BLaER1 (cell line): ENCODE results near the gene TMA7.

Experiments used
- H3K27ac ChIP-seq: shearing (Covaris generic); formaldehyde crosslinking; 2 replicates; pipeline ENCODE4 v1.8.1; 2022
- H3K27me3 ChIP-seq: shearing (Covaris generic); formaldehyde crosslinking; 2 replicates; pipeline ENCODE4 v1.8.1; 2022
- H3K36me3 ChIP-seq: shearing (Covaris generic); formaldehyde crosslinking; 2 replicates; pipeline ENCODE4 v1.8.1; 2022
- H3K4me1 ChIP-seq: shearing (Covaris generic); formaldehyde crosslinking; 2 replicates; pipeline ENCODE4 v1.8.1; 2022
- H3K4me2 ChIP-seq: shearing (Covaris generic); formaldehyde crosslinking; 2 replicates; pipeline ENCODE4 v1.8.1; 2022
- H3K4me3 ChIP-seq: shearing (Covaris generic); formaldehyde crosslinking; 2 replicates; pipeline ENCODE4 v1.8.1; 2022
- H3K9ac ChIP-seq: shearing (Covaris generic); formaldehyde crosslinking; 2 replicates; pipeline ENCODE4 v1.8.1; 2022
- H3K9me3 ChIP-seq: shearing (Covaris generic); formaldehyde crosslinking; 2 replicates; pipeline ENCODE4 v1.8.1; 2022
- H4K20me1 ChIP-seq: shearing (Covaris generic); formaldehyde crosslinking; 2 replicates; pipeline ENCODE4 v1.8.1; 2022
- Cebpa-rat ChIP-seq: shearing (Covaris generic); IDR thresholded peaks from 2 replicates; pipeline ENCODE4 v1.8.1; 2022

The TMA7 gene

DNA sequence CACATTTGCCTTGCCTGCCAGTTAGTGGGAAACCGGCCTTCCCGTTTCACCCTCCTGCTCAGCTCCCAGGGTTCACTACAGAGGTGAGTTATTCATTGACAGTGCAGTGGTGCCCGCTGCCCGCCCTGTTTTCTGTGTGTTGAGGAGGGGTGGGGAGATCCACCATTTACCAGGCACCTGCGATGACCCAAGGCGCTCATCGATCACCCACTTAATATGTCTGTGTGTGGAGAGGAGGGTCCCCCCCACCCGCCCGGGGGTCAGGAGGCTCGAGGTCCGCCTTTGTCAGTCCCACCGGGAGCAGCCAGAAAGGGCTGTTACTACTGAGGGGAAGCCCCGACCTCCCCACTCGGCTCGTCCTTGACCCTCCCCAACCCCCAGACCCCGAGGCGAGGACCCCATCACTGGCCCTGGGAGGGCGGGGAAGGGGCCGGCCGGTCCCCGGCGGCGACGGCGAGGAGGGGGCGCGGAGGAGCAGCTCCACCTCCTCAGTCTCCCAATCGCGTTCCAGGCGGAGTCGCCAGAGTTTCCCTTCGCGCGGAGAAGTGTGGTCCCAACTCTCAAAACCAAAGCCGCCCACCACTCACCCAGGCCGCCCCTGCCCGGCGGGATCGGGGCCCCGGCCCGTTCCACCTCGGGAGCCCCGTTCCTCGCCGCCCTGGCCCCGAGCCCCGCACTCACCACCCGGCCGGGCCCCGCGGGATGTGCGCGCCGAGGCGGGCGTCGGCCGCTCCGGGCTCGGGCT lies 11.3 kb upstream of the TMA7 start:
- peak overlapping the region; percentile 98 for H3K27ac ChIP-seq
- peaks cover 55% of the 10 kb centered on the region for H3K4me1 ChIP-seq
- H3K36me3 ChIP-seq = peaks cover 36% of the 10 kb centered on the region

DNA sequence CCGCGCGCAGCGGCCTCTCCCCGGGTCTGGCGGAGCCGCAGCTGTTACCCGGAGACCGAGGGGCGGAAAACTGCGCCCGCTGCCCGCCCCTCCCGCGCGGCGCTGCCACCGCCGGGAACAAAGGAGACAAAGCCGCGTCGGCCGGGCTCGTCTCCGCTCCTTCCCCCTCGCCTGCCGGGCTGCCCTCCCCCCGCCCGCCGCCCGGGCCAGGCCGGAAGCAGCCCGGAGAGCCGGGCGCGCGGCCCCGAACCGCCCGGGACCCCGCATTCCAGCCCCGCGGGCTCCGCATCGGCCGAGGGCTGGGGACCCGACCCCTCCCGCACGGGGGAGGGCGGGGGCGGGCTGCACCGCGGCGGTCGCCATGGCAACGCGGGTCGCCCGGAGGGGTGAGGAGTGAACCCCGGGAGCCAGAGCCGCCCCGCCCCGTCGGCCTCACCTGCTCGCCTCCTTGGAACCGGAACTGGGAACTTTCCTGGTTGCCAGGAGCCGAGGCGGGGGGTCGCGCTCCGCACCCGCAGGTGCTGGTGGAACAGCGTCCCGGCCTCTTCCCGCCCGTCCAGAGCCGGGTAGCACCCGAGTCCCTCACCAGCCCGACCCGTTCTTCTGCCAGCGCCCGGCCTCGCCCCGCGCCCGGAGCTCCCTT lies 10.6 kb upstream of the TMA7 start:
- Histone ChIP-seq H3K27me3 (no peaks in the 10 kb centered on the region), H3K4me2 (peak overlapping the region; percentile 98), H3K9me3 (no peaks in the 10 kb centered on the region), H3K9ac (peak overlapping the region; percentile 98), H3K4me3 (peak overlapping the region; percentile 95), H4K20me1 (peaks cover 36% of the 10 kb centered on the region), H3K36me3 (peaks cover 36% of the 10 kb centered on the region), H3K27ac (peak overlapping the region; percentile 98), H3K4me1 (peaks cover 50% of the 10 kb centered on the region)
- TF ChIP-seq Cebpa-rat = no peak

More for the DNA sequence above, 11.3 kb upstream of the TMA7 start:
- Histone ChIP-seq H4K20me1 (peaks cover 43% of the 10 kb centered on the region), H3K9me3 (no peaks in the 10 kb centered on the region), H3K4me3 (peak overlapping the region; percentile 95), H3K9ac (peak overlapping the region; percentile 98), H3K4me2 (peak overlapping the region; percentile 98), H3K27me3 (no peaks in the 10 kb centered on the region)
- no peak for TF ChIP-seq Cebpa-rat

DNA sequence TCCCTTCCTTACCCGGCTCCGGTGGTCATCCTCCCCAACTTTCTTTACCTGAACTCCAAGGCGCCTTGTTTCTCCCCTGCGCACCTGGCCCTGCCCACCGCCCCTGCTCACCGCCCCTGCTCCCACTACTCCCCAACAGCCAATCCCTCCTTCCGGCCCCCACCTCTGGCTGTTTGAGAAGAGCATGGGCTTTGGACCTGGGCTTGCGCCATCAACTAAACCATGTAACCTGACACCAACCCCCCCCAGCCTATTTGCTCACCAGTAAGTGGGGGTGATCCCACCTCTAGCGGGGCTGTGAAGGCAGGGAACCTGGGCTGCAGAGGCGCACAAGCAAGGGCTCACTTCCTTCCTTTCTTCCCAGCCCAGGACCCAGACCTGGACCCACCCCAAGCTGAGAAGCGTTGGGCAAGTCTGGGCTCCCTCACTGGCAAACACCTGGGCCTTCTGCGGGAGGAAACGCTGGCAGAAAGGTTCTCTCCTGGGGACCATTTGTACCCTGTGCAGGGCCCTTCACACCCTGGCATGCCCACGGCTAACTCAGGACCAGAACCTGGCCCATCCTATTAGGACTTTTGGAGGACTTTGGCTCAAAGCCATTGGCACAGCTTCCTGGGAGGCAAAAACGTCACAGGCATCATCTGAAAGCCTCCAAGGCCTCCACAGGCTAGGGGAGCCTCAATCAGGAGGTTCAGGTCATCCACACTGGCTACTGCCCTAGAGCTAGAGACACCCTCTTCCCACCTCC lies 9.9 kb upstream of the TMA7 start, which contains the start of gene PLXNB1:
Gene PLXNB1, minus strand, starts transcription at position 127 of the 748 bp plus-strand sequence. CDS start 5,475 bp downstream, outside the sequence.
- Histone ChIP-seq H3K9ac (peak within 1 kb of the TSS; percentile 98), H3K4me2 (peak within 1 kb of the TSS; percentile 98), H3K4me1 (peaks cover 48% of the 10 kb centered on the region), H3K36me3 (peaks cover 35% of the 10 kb centered on the region), H3K4me3 (peak within 1 kb of the TSS; percentile 95), H3K27me3 (no peaks in the 10 kb centered on the region), H3K27ac (peak within 1 kb of the TSS; percentile 98), H3K9me3 (no peaks in the 10 kb centered on the region), H4K20me1 (peaks cover 29% of the 10 kb centered on the region)
- TF ChIP-seq Cebpa-rat = no peak

DNA sequence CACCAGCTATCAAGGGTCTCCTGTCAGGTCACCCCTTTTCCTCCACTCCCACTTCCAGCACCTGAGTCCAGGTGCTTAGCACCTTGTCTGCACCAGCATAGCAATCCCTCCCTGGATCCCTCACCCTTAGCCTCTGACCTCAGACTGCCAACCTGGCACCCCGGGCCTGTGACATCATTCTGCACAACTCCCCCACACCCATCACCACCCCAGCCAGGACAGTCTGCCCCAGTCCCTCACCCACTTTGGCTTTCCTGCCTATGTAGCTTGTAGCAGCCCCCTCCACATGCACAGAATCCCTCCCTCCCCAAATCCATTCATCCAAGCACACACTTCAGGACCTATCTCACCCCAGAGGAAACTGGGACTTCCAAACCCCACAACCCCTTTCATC lies 9.4 kb upstream of the TMA7 start:
- no peak for TF ChIP-seq Cebpa-rat
- peaks cover 42% of the 10 kb centered on the region for H3K4me1 ChIP-seq
- peak overlapping the region; percentile 98 for H3K4me2 ChIP-seq
- no peak overlapping the region for H3K4me3 ChIP-seq
- H3K27me3 ChIP-seq = no peaks in the 10 kb centered on the region
- peaks cover 30% of the 10 kb centered on the region for H3K36me3 ChIP-seq
- H3K9me3 ChIP-seq = no peaks in the 10 kb centered on the region
- peak overlapping the region; percentile 98; the same call in 1 of the 2 replicates for H3K27ac ChIP-seq
- peaks cover 24% of the 10 kb centered on the region for H4K20me1 ChIP-seq
- no peak overlapping the region for H3K9ac ChIP-seq

DNA sequence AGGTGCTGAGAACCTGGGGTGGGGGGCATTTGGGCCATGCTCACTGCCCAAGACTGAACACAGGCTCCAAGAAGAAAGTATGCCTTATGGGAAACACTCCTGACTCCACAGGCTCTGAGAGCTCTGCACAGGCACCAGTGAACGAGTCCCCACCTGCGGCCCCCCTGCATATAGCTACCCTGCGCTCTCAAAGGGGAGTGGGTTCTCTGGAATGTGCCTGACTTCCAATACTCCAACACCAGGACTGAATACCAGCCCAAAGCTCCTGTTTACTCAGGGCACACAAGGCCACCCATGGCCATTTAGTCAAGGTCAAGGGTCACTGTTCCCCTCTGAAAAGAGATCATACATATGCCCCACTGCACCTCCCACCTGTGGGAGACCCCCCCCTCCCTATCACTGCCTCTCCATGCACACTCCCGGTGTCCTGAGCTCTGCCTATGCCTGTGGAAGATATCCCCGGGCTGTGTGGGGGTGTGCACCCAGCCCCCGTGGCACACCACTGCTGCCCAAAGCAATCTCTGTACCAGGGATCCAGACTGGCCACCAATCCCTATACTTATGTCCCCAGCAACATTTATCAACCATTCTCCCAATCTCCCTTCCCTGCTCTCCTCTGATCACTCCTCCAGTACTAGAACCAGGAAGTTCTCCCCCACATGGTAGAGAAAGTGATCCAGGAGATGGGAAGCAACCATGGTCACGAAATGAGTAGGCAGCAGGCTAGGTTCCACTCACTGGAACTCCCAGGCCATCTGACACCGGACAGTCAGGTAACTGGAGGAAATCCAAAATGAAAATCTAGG lies 8.6 kb upstream of the TMA7 start:
- Histone ChIP-seq H3K4me1 (peaks cover 39% of the 10 kb centered on the region), H4K20me1 (peaks cover 16% of the 10 kb centered on the region), H3K27me3 (no peaks in the 10 kb centered on the region), H3K27ac (no peak overlapping the region), H3K9me3 (no peaks in the 10 kb centered on the region), H3K9ac (no peak overlapping the region), H3K4me2 (no peak overlapping the region), H3K4me3 (no peak overlapping the region), H3K36me3 (peaks cover 30% of the 10 kb centered on the region)
- no peak for TF ChIP-seq Cebpa-rat

DNA sequence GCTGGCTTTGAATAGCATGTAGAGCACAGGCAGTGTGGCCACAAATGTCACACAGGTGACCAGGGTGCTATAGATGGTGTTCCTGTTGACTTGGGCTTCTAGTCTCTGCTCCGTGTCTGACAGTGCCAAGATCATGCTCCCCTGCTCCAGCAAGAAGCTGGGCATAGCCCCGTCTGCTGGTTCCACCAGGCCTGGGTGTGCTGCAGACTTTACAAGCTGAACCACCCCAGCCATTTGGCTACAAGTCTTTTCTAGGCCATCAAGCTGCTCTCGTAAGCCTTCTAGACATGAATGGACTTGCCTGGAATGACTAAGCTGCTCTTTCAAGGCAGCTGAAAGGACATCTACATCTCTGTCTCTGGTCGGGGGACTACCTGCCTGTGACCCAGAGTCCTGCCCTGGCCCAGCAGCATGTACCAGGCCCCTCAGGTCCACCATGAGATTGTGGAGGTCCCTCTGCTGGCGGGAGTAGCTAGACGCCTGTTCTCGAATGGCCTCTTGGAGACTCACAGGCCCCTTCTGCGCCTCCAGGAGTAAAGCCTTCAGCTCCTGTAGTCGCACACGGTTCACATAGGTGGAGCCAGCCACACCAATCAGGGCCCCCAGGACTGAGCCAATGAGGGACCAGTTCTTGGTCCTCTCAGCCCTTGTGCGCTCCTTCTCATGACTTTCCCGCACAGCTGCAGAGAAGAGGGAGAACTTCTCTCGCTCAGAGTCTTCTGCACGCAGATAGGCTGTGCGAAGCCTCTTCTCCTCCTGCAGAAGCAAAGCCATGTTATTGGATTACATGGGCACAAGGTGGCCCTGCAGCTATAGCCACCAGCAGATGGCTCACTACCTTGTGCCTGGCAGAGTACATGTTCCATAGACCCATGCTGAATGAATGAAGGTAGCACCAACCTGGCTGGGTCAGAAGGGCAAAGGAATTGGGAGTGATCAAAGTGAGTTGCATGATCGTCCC lies 7.4 kb upstream of the TMA7 start:
- Histone ChIP-seq H3K27me3 (no peaks in the 10 kb centered on the region), H3K4me3 (no peak overlapping the region), H3K27ac (no peak overlapping the region), H4K20me1 (peaks cover 7% of the 10 kb centered on the region; the same call in 1 of the 2 replicates), H3K4me2 (no peak overlapping the region), H3K36me3 (peaks cover 30% of the 10 kb centered on the region), H3K9me3 (no peaks in the 10 kb centered on the region), H3K9ac (no peak overlapping the region), H3K4me1 (peaks cover 32% of the 10 kb centered on the region)
- TF ChIP-seq Cebpa-rat = no peak

DNA sequence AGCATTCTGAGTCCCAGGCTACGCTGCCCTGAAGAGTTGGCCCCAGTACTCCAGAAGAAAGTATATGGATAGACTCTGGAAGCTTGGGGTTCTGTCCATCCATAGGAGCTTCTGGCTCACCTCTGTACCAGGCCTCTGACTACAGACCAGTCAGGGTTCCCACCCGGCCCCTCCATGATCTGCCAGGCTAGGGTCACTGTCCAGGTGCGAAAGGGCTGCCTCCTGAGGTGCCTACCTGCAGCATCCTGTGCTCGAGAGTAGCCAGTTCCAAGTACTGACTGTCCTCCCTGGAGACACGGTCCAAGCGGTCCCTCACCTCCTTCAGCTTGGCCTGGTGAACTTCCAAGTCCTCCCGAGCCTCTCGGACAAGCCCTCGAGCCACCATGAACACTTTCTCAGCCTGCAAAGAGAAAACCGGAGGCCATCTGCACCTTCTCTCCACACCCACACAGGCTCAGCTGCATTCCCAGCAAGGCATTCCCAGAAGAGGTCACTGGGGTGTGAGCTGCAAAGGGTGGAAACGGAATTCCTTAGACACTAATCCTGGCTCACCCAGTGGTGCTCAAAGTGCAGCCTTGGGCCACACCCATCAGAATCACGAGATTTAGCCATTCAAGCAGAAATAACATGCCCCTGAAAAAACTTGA lies 6.5 kb upstream of the TMA7 start:
- no peak overlapping the region for H3K4me3 ChIP-seq
- no peak overlapping the region for H3K4me2 ChIP-seq
- H3K27ac ChIP-seq = no peak overlapping the region

More for the DNA sequence above, 6.5 kb upstream of the TMA7 start:
- no peak for TF ChIP-seq Cebpa-rat
- no peaks in the 10 kb centered on the region for H3K27me3 ChIP-seq
- peak overlapping the region; percentile 46; the same call in 1 of the 2 replicates for H3K9ac ChIP-seq
- H3K36me3 ChIP-seq = peaks cover 30% of the 10 kb centered on the region
- peaks cover 32% of the 10 kb centered on the region for H3K4me1 ChIP-seq
- H3K9me3 ChIP-seq = no peaks in the 10 kb centered on the region
- H4K20me1 ChIP-seq = no peaks in the 10 kb centered on the region
